ENCODE data around the gene IKZF3. TPM values are rescaled to one million over a fixed set of nuclear protein-coding genes. Genes with fewer than 3 reads are reported as not detected.
"Not testable (repeated sequence)": the region's sequence is repeated elsewhere in the genome, so short reads cannot be mapped to it uniquely, and the experiment has no call there.

Gene IKZF3
- total RNA-seq, 2 donors from 2014 or later, result 4.8 to 5.6 TPM

DNA sequence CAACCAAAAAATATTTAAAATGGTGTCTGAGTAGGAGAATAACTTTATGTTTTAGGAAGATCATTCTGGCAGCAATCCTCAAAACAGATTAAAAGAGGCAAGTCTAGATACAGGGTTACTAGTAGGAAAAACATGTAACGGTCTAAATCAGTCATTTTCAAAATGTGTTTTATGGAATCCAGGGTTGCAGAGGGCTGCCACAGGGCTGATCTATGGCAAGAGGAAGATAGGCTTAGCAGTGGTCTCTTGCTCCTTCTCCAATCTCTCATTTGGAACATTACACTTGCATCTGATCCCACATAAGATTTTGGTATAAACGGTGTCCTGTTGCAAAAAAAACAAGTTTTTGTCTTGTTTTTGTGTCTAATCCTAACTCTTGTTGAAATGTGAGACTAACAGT lies 9.2 kb downstream of the IKZF3 start:
- Histone ChIP-seq H3K4me1 (ENCODE audit: control insufficient read depth in 1 of 2, low read depth in 2 of 2) (no peaks in the 10 kb centered on the region), H3K27me3 (replicated peaks; ENCODE audit: insufficient read depth) (no peaks in the 10 kb centered on the region), H3K4me3 (no peak overlapping the region), H3K27ac (no peak overlapping the region), H3K36me3 (no peaks in the 10 kb centered on the region), H3K9me3 (no peaks in the 10 kb centered on the region)
- TF ChIP-seq, protein P1, sequence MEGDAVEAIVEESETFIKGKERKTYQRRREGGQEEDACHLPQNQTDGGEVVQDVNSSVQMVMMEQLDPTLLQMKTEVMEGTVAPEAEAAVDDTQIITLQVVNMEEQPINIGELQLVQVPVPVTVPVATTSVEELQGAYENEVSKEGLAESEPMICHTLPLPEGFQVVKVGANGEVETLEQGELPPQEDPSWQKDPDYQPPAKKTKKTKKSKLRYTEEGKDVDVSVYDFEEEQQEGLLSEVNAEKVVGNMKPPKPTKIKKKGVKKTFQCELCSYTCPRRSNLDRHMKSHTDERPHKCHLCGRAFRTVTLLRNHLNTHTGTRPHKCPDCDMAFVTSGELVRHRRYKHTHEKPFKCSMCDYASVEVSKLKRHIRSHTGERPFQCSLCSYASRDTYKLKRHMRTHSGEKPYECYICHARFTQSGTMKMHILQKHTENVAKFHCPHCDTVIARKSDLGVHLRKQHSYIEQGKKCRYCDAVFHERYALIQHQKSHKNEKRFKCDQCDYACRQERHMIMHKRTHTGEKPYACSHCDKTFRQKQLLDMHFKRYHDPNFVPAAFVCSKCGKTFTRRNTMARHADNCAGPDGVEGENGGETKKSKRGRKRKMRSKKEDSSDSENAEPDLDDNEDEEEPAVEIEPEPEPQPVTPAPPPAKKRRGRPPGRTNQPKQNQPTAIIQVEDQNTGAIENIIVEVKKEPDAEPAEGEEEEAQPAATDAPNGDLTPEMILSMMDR (IDR thresholded peaks at IDR 0.05), result no peak
- DNase-seq (ENCODE audit: low spot score), result no peak
- no peak for ATAC-seq (ENCODE audit: insufficient number of reproducible peaks, low FRiP score, low read depth)

DNA sequence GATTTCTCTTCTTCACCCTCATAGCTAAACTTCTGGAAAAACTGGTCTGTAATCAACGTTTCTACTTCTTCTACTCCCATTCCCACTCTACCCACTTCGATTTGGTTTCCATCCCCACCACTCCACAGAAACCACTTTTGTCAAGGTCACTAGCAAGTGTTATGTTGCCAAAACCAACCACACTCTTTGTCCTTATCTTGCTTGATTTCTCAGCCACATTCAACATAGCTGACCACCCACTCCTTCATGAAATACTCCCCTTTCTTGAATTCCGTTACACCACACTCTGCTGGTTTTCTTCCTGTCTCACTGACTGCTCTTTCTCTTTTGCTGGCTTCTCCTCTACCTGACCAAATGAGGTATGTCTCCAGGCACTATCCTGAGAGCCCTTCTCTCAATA lies 11.9 kb downstream of the IKZF3 start:
- no peak for DNase-seq (ENCODE audit: low spot score)
- no peaks in the 10 kb centered on the region for H3K27me3 ChIP-seq (replicated peaks; ENCODE audit: insufficient read depth)
- no peak overlapping the region for H3K4me3 ChIP-seq
- H3K4me1 ChIP-seq (ENCODE audit: control insufficient read depth in 1 of 2, low read depth in 2 of 2), result no peaks in the 10 kb centered on the region
- H3K9me3 ChIP-seq, result no peaks in the 10 kb centered on the region
- no peak overlapping the region for H3K27ac ChIP-seq
- TF ChIP-seq, protein P1 (IDR thresholded peaks at IDR 0.05), result no peak
- no peaks in the 10 kb centered on the region for H3K36me3 ChIP-seq
- no peak for ATAC-seq (ENCODE audit: insufficient number of reproducible peaks, low FRiP score, low read depth)

DNA sequence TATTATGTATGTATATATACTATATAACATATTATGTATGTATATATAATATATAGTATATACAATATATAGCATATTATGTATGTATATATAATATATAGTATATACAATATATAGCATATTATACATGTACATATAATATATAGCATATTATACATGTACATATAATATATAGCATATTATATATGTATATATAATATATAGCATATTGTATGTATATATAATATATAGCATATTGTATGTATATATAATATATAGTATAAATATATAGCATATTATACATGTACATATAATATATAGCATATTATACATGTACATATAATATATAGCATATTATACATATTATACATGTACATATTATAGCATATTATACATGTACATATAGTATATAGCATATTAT lies 13.9 kb downstream of the IKZF3 start:
- not testable (repeated sequence) for H3K27me3 ChIP-seq (replicated peaks; ENCODE audit: insufficient read depth); H3K4me1 ChIP-seq (ENCODE audit: control insufficient read depth in 1 of 2, low read depth in 2 of 2); H3K9me3 ChIP-seq; DNase-seq (ENCODE audit: low spot score); H3K27ac ChIP-seq; H3K4me3 ChIP-seq; ATAC-seq (ENCODE audit: insufficient number of reproducible peaks, low FRiP score, low read depth); H3K36me3 ChIP-seq

DNA sequence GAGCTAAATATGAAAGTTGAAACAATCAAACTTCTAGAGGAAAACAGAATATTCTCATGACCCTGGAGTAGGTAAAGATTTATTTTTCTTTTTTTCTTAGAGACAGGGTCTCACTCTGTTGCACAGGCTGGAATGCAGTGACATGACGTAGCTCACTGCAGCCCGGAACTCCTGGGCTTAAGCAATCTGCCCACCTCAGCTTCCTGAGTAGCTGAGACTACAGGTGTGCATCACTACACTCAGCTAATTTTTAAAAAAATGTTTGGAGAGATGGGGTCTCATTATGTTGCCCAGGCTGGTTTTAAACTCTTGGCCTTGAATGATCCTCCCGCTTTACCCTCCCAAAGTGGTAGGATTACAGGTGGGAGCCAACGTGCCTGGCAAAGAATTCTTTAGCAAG lies 15.5 kb downstream of the IKZF3 start:
- DNase-seq (ENCODE audit: low spot score) (no peak), ATAC-seq (ENCODE audit: insufficient number of reproducible peaks, low FRiP score, low read depth) (no peak)
- Histone ChIP-seq H3K27me3 (replicated peaks; ENCODE audit: insufficient read depth) (no peaks in the 10 kb centered on the region), H3K4me3 (no peak overlapping the region), H3K9me3 (no peaks in the 10 kb centered on the region), H3K36me3 (no peaks in the 10 kb centered on the region), H3K4me1 (ENCODE audit: control insufficient read depth in 1 of 2, low read depth in 2 of 2) (no peaks in the 10 kb centered on the region), H3K27ac (no peak overlapping the region)
- TF ChIP-seq, protein P1 (IDR thresholded peaks at IDR 0.05), result no peak

DNA sequence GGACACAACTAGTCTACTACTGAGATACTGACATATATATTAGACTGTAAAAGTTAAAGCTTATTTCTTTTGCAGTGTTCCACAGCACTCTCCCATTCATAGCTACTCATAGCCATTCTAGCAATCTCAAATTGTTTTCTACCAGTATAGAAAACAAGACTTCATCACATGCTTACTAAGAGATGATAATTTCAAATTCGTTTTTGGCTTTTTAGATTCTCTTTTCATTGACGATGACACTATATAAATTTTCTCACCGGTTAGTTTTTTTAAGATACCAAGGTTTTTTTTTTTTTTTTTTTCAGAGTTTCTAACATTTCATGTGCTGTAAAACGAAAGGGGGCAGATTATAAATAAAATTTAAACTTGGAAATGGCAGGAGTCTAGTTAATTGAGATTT lies 17.9 kb downstream of the IKZF3 start:
- Histone ChIP-seq H3K36me3 (no peaks in the 10 kb centered on the region), H3K27ac (no peak overlapping the region), H3K9me3 (no peaks in the 10 kb centered on the region), H3K27me3 (replicated peaks; ENCODE audit: insufficient read depth) (no peaks in the 10 kb centered on the region), H3K4me1 (ENCODE audit: control insufficient read depth in 1 of 2, low read depth in 2 of 2) (no peaks in the 10 kb centered on the region), H3K4me3 (no peak overlapping the region)
- TF ChIP-seq, protein P1 (IDR thresholded peaks at IDR 0.05), result no peak
- ATAC-seq (ENCODE audit: insufficient number of reproducible peaks, low FRiP score, low read depth) (no peak), DNase-seq (ENCODE audit: low spot score) (no peak)

DNA sequence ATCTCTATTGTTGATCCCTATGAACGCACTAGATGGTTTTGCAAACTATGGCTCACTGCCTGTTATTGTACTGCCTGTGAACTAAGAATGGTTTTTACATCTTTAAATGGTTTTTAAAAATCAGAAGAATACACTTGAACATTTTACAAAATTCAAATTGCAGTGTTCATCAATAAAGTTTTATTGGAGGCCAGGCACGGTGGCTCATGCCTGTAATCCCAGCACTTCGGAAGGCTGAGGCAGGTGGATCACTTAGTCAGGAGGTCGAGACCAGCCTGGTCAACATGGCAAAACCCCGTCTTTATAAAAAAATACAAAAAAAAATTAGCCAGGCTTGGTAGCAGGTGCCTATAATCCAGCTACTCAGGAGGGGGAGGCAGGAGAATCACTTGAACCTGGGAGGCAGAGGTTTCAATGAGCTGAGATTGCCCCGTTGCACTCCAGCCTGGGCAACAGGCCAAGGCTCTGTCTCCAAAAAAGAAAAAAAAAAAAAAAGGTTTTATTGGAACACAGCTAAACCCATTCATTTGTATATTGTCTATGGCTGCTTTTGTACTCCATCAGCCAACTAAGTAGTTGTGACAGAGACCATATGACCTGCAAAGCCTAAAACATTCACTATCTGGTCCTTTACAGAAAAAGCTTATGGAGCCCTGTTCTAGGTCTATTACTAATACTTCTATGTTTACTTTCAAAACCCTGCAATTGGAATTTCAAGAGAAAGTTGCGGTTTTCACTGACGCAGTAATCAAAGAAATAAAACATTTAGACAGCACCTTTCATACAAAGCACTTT lies 18.9 kb downstream of the IKZF3 start:
- no peaks in the 10 kb centered on the region for H3K27me3 ChIP-seq (replicated peaks; ENCODE audit: insufficient read depth)
- TF ChIP-seq, protein P1 (IDR thresholded peaks at IDR 0.05), result no peak
- no peak overlapping the region for H3K27ac ChIP-seq
- DNase-seq (ENCODE audit: low spot score) (no peak), ATAC-seq (ENCODE audit: insufficient number of reproducible peaks, low FRiP score, low read depth) (no peak)
- H3K9me3 ChIP-seq, result no peaks in the 10 kb centered on the region
- H3K4me3 ChIP-seq, result no peak overlapping the region
- no peaks in the 10 kb centered on the region for H3K36me3 ChIP-seq
- no peaks in the 10 kb centered on the region for H3K4me1 ChIP-seq (ENCODE audit: control insufficient read depth in 1 of 2, low read depth in 2 of 2)

All from thoracic aorta (tissue), 2 donors.